Caco-2 (cell line): ENCODE results near the gene SLC5A3. TPM values are rescaled to one million over a fixed set of nuclear protein-coding genes. Genes with fewer than 3 reads are reported as not detected.

Experiments used
- BruUV-seq: library from RNA; stranded (reverse); fragments of 400-500 nt; replicated peaks from 2 replicates; lab custom pipeline; 2021; lab: Mats Ljungman, UMichigan
- CTCF ChIA-PET: fragments of 300-600 bp; sonication (Branson Sonifier 250); formaldehyde crosslinking; loops from one replicate; lab custom pipeline; 2022; ENCODE audit warnings: antibody characterized with exemption; lab: Charles Lee
- POLR2A ChIA-PET: fragments of 300-600 bp; sonication (Branson Sonifier 250); formaldehyde crosslinking; loops from one replicate; lab custom pipeline; 2022; ENCODE audit warnings: antibody characterized with exemption; lab: Charles Lee
- DNase-seq, 2 experiments: peaks; one replicate each; pipeline versions ENCODE4 v3.0.0 to v3.0.0-alpha.2; 2020 to 2022
- H3K27me3 ChIP-seq: replicated peaks from 2 replicates; pipeline ENCODE4 v1.6.0; 2011; ENCODE audit warnings: low read length; ENCODE audit not compliant: control insufficient read depth, insufficient read depth
- H3K36me3 ChIP-seq: 2 replicates; pipeline ENCODE4 v1.5.1; 2011; ENCODE audit warnings: low read length; ENCODE audit not compliant: control insufficient read depth, insufficient read depth
- H3K4me1 ChIP-seq: fragments of 250-450 bp; sonication (Bioruptor Pico); 2 replicates; pipeline ENCODE4 v1.5.1; 2020; ENCODE audit warnings: mild to moderate bottlenecking
- H3K4me3 ChIP-seq: 2 replicates; pipeline ENCODE4 v1.5.1; 2011; ENCODE audit warnings: low read depth, mild to moderate bottlenecking, control low read depth, low read length
- H3K9me3 ChIP-seq: fragments of 250-450 bp; sonication (Bioruptor Pico); 2 replicates; pipeline ENCODE4 v1.5.1; 2020; ENCODE audit warnings: mild to moderate bottlenecking, moderate library complexity
- H3K27ac Mint-ChIP-seq: one replicate; pipeline ENCODE4 v1.8.0; 2022; ENCODE audit warnings: mixed read lengths; ENCODE audit not compliant: unreplicated experiment
- H3K27me3 Mint-ChIP-seq: one replicate; pipeline ENCODE4 v1.8.0; 2022; ENCODE audit warnings: mixed read lengths; ENCODE audit not compliant: insufficient read depth, unreplicated experiment
- H3K36me3 Mint-ChIP-seq: one replicate; pipeline ENCODE4 v1.8.0; 2022; ENCODE audit warnings: mild to moderate bottlenecking, mixed read lengths; ENCODE audit not compliant: insufficient read depth, unreplicated experiment
- H3K4me1 Mint-ChIP-seq: one replicate; pipeline ENCODE4 v1.8.0; 2022; ENCODE audit warnings: low read depth, mixed read lengths; ENCODE audit not compliant: unreplicated experiment
- H3K4me3 Mint-ChIP-seq: one replicate; pipeline ENCODE4 v1.8.0; 2022; ENCODE audit warnings: mild to moderate bottlenecking, moderate library complexity, mixed read lengths; ENCODE audit not compliant: unreplicated experiment
- H3K9me3 Mint-ChIP-seq: one replicate; pipeline ENCODE4 v1.8.0; 2022; ENCODE audit warnings: mixed read lengths; ENCODE audit not compliant: unreplicated experiment
- CTCF ChIP-seq, 2 experiments: fragments of 200-600 bp in 1 of 2; IDR thresholded peaks; 1 replicate in 1 of 2; 2 replicates in 1 of 2; pipeline versions ENCODE4 v1.5.1 to v1.8.0; 2011 to 2022; ENCODE audit warnings: antibody characterized with exemption in 1 of 2, control low read depth in 1 of 2, inconsistent platforms in 1 of 2, low read depth in 1 of 2, low read length in 1 of 2, mild to moderate bottlenecking in 1 of 2, moderate library complexity in 1 of 2; ENCODE audit not compliant: insufficient read depth in 1 of 2, severe bottlenecking in 1 of 2, unreplicated experiment in 1 of 2
- intact Hi-C: fragments of 100-400 bp; cut with micrococcal nuclease; formaldehyde crosslinking; loops from one replicate; pipeline ENCODE4 v1.10.0; 2022; ENCODE audit not compliant: unreplicated experiment
- total RNA-seq: library from RNA; stranded (reverse); gene quantifications from 2 replicates; pipeline ENCODE4 v1.2.3, GENCODE V29; 2022

SLC5A3 gene
- total RNA-seq, 1 experiment from 2014 or later = 19.1 TPM

- no peak overlapping the region for H3K4me3 Mint-ChIP-seq
- BruUV-seq = no TSS peak
- H3K36me3 ChIP-seq = no peaks in the 10 kb centered on the region
- POLR2A ChIA-PET = no interaction called here
- peaks cover 7% of the 10 kb centered on the region; the same call in 1 of the 2 replicates for H3K9me3 ChIP-seq
- no peaks in the 10 kb centered on the region for H3K27me3 ChIP-seq
- H3K4me3 ChIP-seq = no peak overlapping the region
- no peak overlapping the region for H3K27ac Mint-ChIP-seq
- no peaks in the 10 kb centered on the region for H3K36me3 Mint-ChIP-seq
- no peak for TF ChIP-seq CTCF (IDR thresholded peaks at IDR 0.05; ENCODE audit: insufficient read depth in 1 of 2, low read depth in 1 of 2, low read length in 1 of 2, severe bottlenecking in 1 of 2, unreplicated experiment in 1 of 2)
- intact Hi-C loops = no loop called here
- H3K4me1 ChIP-seq = no peaks in the 10 kb centered on the region; the same call in 1 of the 2 replicates
- CTCF ChIA-PET = no interaction called here
- no peaks in the 10 kb centered on the region for H3K27me3 Mint-ChIP-seq
- DNase-seq = no peak
- H3K9me3 Mint-ChIP-seq = peaks cover 12% of the 10 kb centered on the region
- peaks cover 27% of the 10 kb centered on the region for H3K4me1 Mint-ChIP-seq
These were observed 41.5 kb upstream of the SLC5A3 start for GRCh38 chr21:34031835-34032370.

- POLR2A ChIA-PET = interaction anchor here (0.8 kb wide), 1 partner anchor 15 kb away, joined by 3 read pairs; no protein-coding TSS in a partner anchor
- Histone ChIP-seq H3K27me3 (no peaks in the 10 kb centered on the region), H3K36me3 (no peaks in the 10 kb centered on the region), H3K9me3 (no peaks in the 10 kb centered on the region), H3K4me3 (no peak overlapping the region), H3K4me1 (no peaks in the 10 kb centered on the region; the same call in 1 of the 2 replicates)
- BruUV-seq = no TSS peak
- Mint-ChIP-seq H3K9me3 (peaks cover 8% of the 10 kb centered on the region), H3K27me3 (no peaks in the 10 kb centered on the region), H3K4me3 (no peak overlapping the region), H3K4me1 (peaks cover 27% of the 10 kb centered on the region), H3K36me3 (no peaks in the 10 kb centered on the region), H3K27ac (no peak overlapping the region)
- CTCF ChIA-PET = interaction anchor here (0.7 kb wide), 1 partner anchor 86 kb away, joined by 3 read pairs; no protein-coding TSS in a partner anchor
- intact Hi-C loops = no loop called here
- TF ChIP-seq CTCF (IDR thresholded peaks at IDR 0.05; ENCODE audit: insufficient read depth in 1 of 2, low read depth in 1 of 2, low read length in 1 of 2, severe bottlenecking in 1 of 2, unreplicated experiment in 1 of 2) = no peak
- no peak for DNase-seq
These were observed 38.9 kb upstream of the SLC5A3 start for GRCh38 chr21:34034369-34035014.

GRCh38 chr21:34035619-34036354 lies 37.6 kb upstream of the SLC5A3 start:
- H3K4me1 ChIP-seq = peaks cover 5% of the 10 kb centered on the region
- H3K4me3 ChIP-seq = no peak overlapping the region
- no peaks in the 10 kb centered on the region for H3K27me3 Mint-ChIP-seq
- intact Hi-C loops = no loop called here
- CTCF ChIA-PET = interaction anchor here (0.7 kb wide), 1 partner anchor 87 kb away, joined by 3 read pairs; no protein-coding TSS in a partner anchor
- no peak overlapping the region for H3K27ac Mint-ChIP-seq
- H3K27me3 ChIP-seq = no peaks in the 10 kb centered on the region
- BruUV-seq = no TSS peak
- no peaks in the 10 kb centered on the region for H3K36me3 ChIP-seq
- H3K4me1 Mint-ChIP-seq = peaks cover 21% of the 10 kb centered on the region
- H3K4me3 Mint-ChIP-seq = no peak overlapping the region
- H3K36me3 Mint-ChIP-seq = peaks cover 6% of the 10 kb centered on the region
- H3K9me3 Mint-ChIP-seq = peaks cover 8% of the 10 kb centered on the region
- POLR2A ChIA-PET = no interaction called here
- DNase-seq = no peak
- TF ChIP-seq CTCF (IDR thresholded peaks at IDR 0.05; ENCODE audit: insufficient read depth in 1 of 2, low read depth in 1 of 2, low read length in 1 of 2, severe bottlenecking in 1 of 2, unreplicated experiment in 1 of 2) = no peak
- no peaks in the 10 kb centered on the region for H3K9me3 ChIP-seq
